Measurements from ENCODE around the gene RND2. TPM values are rescaled to one million over a fixed set of nuclear protein-coding genes. Genes with fewer than 3 reads are reported as not detected.

RND2 gene
- polyA plus RNA-seq, 4 donors: 2.9 to 3.8 (median 3.6) TPM

DNA sequence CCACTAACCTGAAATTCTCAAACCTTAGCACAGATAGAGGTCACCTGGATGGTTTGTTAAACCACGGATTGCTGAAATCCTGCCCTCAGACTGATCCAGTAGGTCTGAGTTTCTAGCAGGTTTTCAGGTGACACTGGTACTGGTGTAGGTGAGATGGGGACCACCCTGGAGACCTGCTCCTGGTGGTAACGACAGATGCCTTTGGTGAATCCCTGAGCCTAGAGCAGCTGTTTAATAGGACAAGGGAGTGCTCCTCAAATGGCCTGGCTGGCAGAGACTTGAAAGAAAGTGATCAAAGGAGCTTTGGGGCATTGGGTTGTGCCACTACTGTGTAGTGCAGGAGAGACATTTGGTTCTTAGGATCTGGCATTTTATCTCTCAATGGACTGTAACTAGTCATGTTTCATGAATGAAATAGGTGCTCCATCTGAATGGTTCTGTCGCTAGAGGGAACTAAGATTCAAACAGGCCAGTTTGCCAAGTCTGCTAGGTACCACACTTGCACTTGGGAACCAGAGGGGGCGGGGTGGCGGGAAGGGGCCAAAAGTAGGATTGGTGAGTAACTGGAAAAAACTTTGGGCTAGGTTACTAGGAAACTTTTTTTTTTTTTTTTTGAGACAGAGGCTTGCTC is 21.4 kb upstream of the RND2 start:
- no peak for DNase-seq (ENCODE audit: low read depth in 4 of 4, low spot score in 3 of 4)

DNA sequence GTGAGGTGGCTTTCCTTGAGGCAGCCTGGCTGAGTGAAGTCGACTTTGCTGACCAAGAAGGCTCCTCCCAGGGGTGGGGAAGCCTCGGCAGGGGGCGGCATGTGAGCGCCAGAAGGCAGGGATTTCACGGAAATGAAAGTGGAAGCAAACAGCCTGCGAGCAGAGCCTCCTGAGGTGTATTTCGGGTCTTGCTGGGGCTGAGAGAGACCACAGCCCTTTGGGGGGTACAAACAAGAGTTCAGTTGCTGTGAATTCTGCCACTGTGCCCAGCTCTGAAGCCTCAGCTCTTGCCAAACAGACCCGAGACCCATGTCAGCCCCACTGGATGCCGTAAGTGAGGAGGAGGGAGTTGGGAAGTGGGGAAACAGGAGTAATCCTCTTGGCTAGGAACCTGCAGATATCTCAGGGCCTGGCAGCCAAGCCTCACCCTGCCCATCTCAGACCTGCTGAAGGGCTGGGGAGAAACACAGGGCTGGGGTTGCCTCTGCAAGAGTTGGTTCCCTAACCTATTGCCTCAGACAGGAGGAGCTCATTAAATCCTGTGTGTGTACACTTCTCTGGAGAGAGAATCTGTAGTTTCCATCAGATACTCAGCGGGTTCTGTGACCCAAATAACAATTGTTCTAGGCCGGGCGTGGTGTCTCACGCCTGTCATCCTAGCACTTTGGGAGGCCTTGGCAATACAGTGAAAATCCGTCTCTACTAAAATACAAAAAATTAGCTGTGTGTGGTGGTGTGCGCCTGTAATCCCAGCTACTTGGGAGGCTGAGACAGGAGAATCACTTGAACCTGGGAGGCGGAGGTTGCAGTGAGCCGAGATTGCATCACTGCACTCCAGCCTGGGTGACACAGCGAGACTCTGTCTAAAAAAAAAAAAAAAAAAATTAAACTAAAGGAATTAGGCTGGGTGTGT is 18.1 kb upstream of the RND2 start, which contains the start of gene IFI35:
IFI35 (plus strand) TSS at position 146 of the 913 bp plus-strand sequence; CDS start at position 310, 164 bp downstream.
- DNase-seq (ENCODE audit: low read depth in 4 of 4, low spot score in 3 of 4): peak; percentile 34 to 59 (median 44)

DNA sequence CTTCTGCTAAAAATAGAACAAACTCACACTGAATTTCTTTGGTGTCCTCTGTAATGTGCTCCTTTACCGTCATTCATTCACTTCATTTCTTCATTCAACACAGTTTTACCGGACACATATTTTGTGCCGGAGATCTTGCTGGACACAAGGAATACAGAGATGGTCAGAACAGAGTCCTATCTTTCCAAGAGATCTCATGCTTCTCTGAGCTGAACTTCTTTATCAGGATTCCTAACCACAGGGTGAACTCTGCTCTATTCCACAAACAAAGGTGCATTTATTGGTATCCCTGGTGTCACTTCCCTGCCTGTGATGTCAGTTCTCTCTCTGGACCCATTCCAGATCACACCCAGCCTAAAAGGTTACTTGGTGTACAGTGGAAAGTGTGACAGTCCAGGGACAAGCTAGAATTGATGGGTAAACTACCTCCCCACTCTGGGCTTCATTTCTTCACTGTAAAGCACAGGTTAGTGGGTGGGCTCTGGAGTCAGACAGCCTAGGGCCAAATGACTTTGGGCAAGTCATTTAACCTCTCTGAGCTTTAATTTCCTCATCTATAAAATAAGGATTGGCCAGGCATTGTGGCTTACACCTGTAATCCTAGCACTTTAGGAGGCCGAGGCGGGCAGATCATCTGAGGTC is 14.2 kb upstream of the RND2 start:
- no peak for DNase-seq (ENCODE audit: low read depth in 4 of 4, low spot score in 3 of 4)

DNA sequence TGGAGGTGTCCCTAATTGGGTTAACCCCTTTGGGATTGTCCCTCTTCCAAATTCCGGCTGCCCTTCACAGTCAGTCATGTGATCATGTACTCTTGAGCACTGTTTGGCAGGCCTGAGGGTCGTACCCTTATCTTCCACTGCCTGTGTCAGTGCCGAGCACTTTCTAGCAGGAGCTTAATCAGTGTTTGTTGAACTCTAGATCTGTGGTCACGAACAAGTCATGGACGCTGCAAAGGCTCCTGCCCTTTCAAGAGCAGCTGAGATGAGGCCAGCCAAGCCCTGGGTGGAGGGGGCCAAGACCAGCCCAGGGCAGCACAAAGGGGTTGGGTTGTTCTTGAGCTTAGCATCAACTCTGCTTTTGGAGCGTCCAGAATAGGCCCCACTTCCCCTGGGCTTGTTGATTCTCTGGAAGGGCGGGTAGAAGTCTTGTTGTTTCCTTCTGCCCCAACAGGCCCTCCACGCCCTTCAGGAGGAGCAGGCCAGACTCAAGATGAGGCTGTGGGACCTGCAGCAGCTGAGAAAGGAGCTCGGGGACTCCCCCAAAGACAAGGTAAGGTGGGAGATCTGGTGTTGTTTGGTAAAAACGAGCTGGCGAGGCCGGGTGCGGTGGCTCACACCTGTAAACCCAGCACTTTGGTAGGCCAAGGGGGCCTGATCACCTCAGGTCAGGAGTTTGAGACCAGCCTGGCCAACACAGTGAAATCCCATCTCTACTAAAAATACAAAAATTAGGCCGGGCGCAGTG is 13.1 kb upstream of the RND2 start:
- DNase-seq (ENCODE audit: low read depth in 4 of 4, low spot score in 3 of 4): no peak

DNA sequence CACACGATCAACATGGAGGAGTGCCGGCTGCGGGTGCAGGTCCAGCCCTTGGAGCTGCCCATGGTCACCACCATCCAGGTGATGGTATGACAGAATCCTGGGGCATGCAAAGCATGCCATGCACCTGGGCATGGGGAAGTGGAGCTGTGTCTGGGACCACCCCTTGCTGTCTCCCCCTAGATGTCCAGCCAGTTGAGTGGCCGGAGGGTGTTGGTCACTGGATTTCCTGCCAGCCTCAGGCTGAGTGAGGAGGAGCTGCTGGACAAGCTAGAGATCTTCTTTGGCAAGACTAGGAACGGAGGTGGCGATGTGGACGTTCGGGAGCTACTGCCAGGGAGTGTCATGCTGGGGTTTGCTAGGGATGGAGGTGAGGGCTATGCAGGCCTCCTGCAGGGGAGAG is 11.7 kb upstream of the RND2 start:
- no peak for DNase-seq (ENCODE audit: low read depth in 4 of 4, low spot score in 3 of 4)

DNA sequence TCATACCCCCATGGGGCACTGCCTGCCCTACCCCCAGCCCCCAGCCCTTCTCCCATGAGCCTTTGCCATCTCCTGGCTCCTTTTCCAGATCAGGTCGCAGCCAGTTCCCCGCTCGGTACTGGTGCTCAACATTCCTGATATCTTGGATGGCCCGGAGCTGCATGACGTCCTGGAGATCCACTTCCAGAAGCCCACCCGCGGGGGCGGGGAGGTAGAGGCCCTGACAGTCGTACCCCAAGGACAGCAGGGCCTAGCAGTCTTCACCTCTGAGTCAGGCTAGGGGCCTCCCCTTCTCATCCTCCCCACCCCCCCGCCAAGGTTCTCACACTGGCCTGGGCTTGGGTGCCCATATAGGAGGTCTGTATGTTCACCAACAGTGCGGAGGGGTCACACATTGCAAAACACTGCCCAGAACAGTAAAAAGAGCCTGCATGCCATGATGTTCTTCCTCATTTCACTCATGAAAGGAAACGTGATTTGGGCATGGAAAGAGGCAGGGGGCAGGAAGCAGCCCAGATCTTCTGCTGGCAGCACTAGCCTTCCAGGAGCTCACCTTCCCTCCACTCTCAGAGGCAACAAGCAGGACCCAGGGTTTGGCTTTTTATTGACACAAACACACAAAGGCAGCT is 10.9 kb upstream of the RND2 start:
- DNase-seq (ENCODE audit: low read depth in 4 of 4, low spot score in 3 of 4): no peak

DNA sequence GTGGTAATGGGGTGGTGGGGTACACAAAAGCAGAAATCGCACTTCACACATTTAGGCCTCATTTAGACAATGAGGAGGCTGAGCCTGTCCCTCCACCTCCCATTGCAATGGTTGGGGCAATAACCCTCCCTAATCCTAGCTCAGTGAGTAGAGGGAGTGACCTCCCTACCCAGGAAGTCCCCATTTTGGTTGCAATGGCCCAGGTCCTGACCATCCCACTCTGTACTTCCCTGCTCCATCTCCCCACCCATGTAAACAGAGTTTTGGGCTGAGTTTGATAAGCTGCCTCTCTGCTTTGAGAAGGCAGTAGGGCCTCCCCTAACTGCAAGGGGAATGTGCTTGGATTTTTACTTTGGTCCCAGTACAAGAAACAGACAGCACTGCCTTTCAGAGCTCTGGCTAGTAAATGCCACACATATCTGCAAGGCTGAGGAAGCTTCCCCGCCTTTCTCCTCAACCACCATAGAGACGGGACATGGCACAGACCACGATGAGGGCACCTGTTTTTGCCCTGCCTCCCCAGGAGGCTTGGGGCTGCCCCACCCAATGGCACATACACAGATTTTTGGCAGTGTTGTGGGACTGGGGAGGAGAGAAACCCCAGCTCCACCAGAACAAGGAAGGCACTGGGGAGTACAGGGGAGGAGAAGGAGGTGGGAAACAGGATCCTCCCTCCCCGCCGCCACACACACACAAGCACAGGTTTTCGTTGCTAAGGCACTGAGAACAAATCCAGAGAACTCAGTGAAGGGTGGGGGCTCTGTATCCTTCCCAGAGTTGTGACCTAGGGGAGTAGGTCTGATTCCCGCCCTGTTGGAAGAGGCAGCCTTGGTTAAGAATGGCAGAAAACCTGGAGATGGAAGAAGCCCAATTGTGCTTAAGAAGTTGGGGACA is 10.1 kb upstream of the RND2 start:
- DNase-seq (ENCODE audit: low read depth in 4 of 4, low spot score in 3 of 4): no peak

DNA sequence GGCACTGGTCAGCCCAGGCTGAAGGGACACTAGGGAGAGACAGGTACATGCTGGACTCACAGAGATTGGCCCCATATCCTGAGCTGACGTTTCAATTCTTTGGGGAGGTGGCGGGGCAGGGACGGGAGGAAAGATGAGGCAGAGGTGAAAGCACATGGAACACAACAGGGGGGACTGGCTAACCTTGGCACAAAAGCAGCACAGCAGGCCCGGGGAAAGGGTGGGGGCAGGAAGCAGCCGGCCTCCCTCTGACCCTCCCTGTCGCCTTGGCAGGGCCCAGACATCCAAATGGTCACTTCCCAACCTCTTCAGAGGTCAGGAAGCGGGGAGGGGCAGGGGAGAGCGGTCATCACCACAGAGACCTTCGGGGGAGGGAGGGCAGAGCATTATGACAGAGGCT is 9.5 kb upstream of the RND2 start:
- no peak for DNase-seq (ENCODE audit: low read depth in 4 of 4, low spot score in 3 of 4)

DNA sequence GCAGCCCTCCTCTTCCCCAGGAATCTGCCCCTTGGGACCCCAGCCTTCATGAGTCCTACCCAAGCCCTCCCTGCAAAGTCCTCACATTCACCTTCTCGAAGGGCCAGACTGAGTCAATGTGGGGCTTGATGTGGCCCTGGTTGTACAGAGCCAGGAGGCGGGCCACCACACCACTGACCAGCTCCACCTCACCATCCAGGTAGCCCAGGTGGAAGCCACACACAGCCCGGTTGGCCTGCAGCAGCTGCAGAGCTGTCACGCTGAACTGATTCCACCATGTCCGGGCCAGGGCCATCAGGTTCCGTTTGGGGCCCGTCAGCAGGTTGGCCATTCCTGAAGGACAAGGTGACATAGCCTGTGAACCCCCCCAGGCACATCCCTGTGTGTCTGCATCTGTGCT is 8.8 kb upstream of the RND2 start:
- DNase-seq (ENCODE audit: low read depth in 4 of 4, low spot score in 3 of 4): no peak

DNA sequence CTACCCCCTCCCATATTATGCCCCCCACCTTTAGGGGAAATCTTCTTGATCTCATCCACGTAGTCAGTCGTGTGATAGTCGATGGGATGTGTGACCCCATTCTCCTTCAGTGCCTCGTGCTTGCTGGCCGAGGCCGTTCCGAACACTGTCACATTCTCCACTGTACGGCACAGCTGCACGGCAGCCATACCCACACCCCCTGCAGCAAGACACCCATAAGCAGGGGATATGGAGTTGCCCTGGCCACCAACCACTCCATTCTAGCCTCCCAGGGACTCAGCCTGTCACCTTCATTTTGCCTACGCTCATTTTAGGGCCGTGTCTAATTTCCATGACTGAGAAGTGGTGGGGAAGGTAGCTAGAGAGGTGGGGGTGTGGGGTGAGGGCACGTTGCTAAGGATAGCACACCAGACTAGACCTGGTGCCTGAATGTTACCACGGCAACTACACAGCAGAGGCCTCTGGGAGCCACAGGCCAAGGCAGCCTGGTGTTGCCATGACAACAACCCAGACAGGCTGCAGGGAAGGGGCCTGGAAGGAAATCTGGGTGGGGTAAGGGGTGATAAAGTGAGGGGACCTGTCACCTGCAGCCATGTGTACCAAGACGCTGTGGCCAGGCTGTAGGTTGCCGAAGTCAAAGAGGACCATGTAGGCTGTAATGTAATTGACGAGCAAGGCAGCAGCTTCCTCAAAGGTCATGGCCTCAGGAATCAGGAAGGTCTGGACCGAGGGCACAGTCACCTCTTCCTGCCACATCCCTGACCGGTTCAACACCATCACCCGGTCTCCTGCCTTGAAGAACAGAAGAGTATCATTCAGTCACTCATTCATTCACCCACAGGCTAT is 6.8 kb upstream of the RND2 start:
- DNase-seq (ENCODE audit: low read depth in 4 of 4, low spot score in 3 of 4): no peak

DNA sequence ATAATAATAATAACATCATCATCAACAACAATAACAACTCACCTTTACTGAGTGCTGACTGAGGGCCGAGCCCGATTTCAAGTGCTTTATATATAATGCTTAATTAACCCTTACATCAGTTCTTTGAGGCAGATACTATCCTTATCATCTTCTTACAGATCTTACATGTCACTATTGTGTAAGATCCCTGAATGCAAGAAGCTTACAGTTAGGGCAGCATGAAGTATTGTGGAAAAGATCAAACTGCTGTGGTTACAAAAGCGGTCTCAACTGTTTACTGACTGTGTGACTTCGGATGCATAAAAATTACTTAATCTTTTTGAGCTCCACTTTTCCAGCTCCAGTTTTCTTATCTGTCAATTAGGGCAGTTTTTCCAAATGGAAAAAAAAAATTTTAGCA is 6.1 kb upstream of the RND2 start:
- no peak for DNase-seq (ENCODE audit: low read depth in 4 of 4, low spot score in 3 of 4)

DNA sequence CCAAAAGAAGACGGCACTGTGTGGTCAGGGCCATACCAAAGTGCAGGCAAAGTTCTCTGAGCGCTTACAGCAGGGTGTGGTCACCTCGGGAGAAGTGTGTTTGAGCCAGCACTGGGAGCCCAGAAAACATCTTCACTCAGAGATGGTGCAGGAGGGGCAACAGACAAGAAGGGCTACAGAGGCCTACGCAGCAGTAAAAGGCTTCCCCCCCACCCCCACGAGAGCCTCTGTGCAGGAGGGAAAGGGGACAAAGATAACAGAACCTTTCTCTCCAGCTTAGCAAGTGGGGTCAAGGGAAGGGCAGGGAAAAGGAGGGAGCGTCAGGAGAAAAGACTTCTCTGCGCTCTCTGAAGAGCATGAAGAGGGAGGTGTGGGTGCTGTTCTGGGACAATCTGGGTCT is 5.6 kb upstream of the RND2 start:
- DNase-seq (ENCODE audit: low read depth in 4 of 4, low spot score in 3 of 4): no peak

DNA sequence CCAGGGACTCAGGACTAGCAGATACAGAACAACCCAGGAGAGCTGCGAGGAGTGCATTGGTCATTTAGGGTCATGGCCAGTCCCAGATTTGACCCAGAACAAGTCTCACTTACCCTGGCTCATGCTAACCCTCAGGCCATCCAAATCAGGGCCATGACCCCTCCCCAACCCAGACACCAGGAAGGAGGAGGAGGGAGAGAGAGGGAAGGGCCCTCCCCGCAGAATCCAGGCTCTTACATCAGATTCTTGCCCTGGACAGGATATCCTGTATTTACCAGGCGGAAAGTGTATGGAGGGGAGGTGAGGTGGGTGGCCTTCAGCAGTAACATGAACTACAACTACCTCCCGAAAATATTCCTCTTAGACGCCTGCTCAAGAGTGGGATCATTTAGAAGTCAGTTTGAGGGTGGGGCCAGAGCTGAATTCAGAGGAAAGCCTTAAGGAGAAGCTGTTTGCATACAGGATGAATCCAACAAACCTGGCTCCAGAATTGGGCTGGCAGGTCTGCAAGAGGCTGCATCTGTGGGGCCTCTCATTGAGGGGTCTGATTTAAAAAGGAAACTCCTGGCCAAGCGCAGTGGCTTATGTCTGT is 4.9 kb upstream of the RND2 start:
- no peak for DNase-seq (ENCODE audit: low read depth in 4 of 4, low spot score in 3 of 4)

DNA sequence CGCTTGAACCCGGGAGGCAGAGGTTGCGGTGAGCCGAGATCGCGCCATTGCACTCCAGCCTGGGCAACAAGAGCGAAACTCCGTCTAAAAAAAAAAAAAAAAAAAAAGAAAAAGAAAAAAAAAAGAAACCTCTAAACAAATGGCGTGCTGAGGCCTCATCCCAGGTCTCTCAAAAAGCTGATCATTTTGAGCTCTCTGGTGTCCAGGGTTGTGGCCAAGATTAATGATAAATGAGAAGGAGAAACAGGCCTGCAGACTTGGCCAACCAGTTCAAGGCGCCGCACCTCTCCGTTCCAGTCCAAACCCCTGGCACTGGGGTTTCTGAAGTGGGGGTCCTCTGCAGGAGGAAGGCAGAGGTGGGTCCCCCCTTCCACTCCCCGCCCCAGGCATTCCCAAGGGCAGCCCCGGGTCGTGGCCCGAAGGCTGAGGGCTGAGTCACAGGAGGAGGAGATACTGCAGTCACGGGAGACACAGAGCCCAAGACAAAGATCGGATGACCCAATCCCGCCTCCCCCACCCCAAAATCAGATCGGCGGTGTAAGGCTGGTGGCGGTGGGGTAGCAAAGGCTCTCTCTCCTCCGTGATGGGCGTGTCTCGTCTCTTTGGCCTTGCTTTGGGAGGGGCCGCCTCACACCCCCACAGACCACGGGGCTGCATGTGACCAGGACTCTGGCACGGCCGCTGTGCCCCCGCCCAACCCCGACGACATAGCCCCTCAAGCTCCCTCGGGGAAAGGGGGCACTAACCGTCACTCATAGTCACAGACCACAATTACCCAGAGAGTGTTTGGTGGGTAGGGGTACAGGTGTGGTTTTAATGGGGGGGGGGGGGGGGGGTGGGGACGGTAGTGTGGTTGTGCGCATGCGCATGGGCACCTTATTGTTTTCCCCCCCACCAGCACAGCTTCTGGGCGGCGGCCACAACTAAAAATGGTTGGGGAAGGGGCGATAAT is 4.0 kb upstream of the RND2 start:
- DNase-seq (ENCODE audit: low read depth in 4 of 4, low spot score in 3 of 4): peak in 2 of 4 donors; percentile 28 to 42

DNA sequence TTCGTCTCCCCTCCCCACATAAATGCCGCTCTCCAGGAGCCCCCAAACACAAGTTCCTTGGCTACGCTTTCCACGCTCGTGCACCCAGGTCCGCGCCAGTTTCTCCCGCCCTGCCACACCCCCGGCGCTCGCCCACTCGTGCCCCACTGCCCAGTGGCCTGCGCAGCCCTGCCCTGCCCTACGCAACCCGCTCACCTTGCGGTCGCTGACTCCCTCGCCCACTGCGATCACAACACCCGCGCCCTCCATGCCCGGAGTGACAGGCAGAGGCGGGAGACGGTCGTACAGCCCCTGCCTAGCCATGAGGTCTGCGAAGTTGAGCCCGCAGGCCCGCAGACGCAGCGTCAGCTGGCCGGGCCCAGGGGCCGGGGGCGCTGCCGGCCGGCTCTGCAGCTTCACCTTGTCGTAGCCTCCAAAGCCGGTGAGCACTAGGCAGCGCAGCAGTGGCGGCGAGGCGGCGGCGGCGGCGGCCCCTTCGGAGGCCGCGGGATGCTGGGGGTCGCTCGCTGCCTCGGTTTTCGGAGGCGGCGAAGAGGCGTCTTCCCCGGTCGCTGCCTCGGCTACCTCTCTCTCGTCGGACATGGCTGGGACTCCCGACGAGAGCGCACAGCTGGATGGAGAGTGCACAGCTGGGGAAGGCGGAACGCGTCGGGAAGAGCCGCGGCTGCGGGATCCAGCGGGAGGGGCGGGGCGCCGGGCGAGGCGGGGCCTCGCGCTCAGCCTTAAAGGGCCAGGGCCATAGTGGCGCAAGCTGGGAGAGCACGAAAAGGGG is 3.1 kb upstream of the RND2 start, which contains the start of gene VAT1:
VAT1 (minus strand) TSS at position 645 of the 772 bp plus-strand sequence; CDS start at position 582, 63 bp downstream.
- DNase-seq (ENCODE audit: low read depth in 4 of 4, low spot score in 3 of 4): peak; percentile 63 to 72 (median 66)

DNA sequence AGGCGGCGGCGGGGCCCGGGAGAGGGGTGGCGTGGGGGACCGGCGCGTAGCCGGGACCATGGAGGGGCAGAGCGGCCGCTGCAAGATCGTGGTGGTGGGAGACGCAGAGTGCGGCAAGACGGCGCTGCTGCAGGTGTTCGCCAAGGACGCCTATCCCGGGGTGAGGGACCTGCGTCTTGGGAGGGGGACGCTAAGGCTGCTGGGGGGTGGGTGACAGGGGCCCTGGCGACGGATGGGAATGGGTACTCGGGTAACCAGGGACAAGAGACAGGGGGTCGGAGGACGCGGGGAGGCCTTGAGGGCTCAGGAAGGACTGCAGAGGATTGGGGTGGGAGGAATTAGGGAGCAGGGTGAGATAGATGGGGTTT is 243 bp downstream of the RND2 start:
- DNase-seq (ENCODE audit: low read depth in 4 of 4, low spot score in 3 of 4): no peak
